Measurements from ENCODE around the gene KLRC3. TPM values are rescaled to one million over a fixed set of nuclear protein-coding genes. Genes with fewer than 3 reads are reported as not detected.

KLRC3 gene
- not detected in 2 replicates for total RNA-seq

GRCh38 chr12:10420334-10420733, at the start of gene KLRC3:
Gene KLRC3 (minus strand): TSS chr12:10420595. CDS start chr12:10420550, 45 bp downstream.

DNA sequence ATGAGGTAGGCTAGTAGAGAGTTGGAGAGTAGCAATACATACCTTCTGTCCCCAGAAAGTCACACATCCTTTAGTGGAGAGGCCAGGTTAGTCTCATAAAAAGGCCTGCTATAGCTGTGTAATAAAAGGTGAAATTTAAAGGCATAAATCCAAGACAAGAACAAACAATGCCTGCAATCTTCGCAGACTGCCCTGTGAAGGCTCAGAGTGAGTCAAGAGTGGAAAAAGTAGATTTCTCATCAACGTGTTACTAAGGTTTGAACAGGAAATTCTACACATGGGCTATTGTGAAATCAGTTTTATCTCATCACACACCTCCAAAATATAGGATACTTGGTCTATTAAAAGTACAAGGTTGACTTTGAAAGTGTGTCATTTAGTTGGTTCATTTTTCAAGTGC, 32.8 kb upstream of the KLRC3 start, which contains the start of gene KLRC1:
Gene KLRC1, minus strand, starts transcription at position 222 of the 400 bp plus-strand sequence. CDS start 2,221 bp downstream, outside the sequence.

DNA sequence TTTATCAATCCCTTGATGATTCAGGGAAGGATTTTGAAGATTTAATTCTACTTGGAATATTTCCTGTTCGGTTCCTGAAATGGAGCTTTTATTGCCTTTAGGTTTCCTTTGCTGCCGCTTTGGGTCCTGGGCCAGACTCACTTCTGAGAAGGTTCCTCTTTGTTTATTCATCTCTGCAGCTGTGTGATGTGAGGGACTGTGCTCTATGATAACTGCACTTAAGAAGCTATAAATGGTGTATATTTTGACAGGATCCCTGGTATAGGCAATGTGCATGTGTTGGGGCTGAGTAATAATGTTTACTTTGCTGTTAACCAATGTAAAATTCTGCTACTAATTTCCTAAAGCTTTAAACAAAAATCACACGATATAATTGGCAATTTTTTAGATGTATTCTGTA, 15.4 kb upstream of the KLRC3 start, which contains the start of gene KLRC2:
Gene KLRC2, minus strand, starts transcription at position 195 of the 400 bp plus-strand sequence. Its CDS starts 24 bp downstream, at position 171.

GRCh38 chr12:10409392-10409791, 11.0 kb downstream of the KLRC3 start, which contains the start of gene KLRC4:
Gene KLRC4 (minus strand): TSS chr12:10409757. CDS start chr12:10409575, 182 bp downstream.

GRCh38 chr12:10389904-10390303, 30.5 kb downstream of the KLRC3 start, which contains the start of gene KLRK1:
Gene KLRK1 (minus strand): TSS chr12:10390041. CDS start chr12:10388810, 1,231 bp downstream.

Other genes starting within 250 kb of the KLRC3 start
- 0.33 TPM in 1 of 2 replicates, not detected in the other for gene OLR1, start 248.5 kb downstream of the KLRC3 start, total RNA-seq
- gene TMEM52B, start 241.6 kb downstream of the KLRC3 start, total RNA-seq, result 0.07 TPM in 1 of 2 replicates, not detected in the other
- gene GABARAPL1, start 207.7 kb downstream of the KLRC3 start, total RNA-seq, result 62.6 and 67.0 TPM in 2 replicates
- gene KLRD1, start 112.7 kb downstream of the KLRC3 start, total RNA-seq, result 0.50 and 0.65 TPM in 2 replicates
- gene KLRK1, start 30.6 kb downstream of the KLRC3 start, total RNA-seq, result not detected in 2 replicates
- not detected in 2 replicates for gene KLRC4, start 10.8 kb downstream of the KLRC3 start, total RNA-seq
- gene KLRC2, start 15.4 kb upstream of the KLRC3 start, total RNA-seq, result not detected in 2 replicates
- not detected in 2 replicates for gene KLRC1, start 32.8 kb upstream of the KLRC3 start, total RNA-seq
- 0.65 and 14.8 TPM in 2 replicates for gene EIF2S3B, start 85.3 kb upstream of the KLRC3 start, total RNA-seq
- 18.1 and 20.1 TPM in 2 replicates for gene MAGOHB, start 193.0 kb upstream of the KLRC3 start, total RNA-seq